Posterior vena cava (tissue), 2 donors: ENCODE data around the gene CDC20. TPM values are rescaled to one million over a fixed set of nuclear protein-coding genes. Genes with fewer than 3 reads are reported as not detected.
A peak's percentile ranks its signal among the peaks of the same experiment; 100 is the strongest.
"Not testable (repeated sequence)": the region's sequence is repeated elsewhere in the genome, so short reads cannot be mapped to it uniquely, and the experiment has no call there.

Experiments
- DNase-seq: peaks from one replicate; pipeline ENCODE4 v3.0.0-alpha.2; 2020; ENCODE audit warnings: low spot score
- intact Hi-C, 2 donors: fragments of 100-400 bp; cut with DNase I; formaldehyde crosslinking; loops; one replicate each; pipeline versions ENCODE4 v1.14.1 to v1.14.2; 2022 to 2023
- total RNA-seq, 2 donors: library from RNA; stranded (reverse); fragmentation: NEBNext Ultra II Directional; extraction: Animal tissue kit (Norgen Biotek cat#: 25700); gene quantifications; one replicate each; pipeline ENCODE4 v1.2.1, GENCODE V29; 2021
- donor health status: DM: yes; HTN: yes; CAD: no.
- donor health status: DM: yes; HTN: yes; CAD: no.

CDC20 gene
- total RNA-seq, 2 donors from 2014 or later: 0.95 to 1.0 TPM

DNA sequence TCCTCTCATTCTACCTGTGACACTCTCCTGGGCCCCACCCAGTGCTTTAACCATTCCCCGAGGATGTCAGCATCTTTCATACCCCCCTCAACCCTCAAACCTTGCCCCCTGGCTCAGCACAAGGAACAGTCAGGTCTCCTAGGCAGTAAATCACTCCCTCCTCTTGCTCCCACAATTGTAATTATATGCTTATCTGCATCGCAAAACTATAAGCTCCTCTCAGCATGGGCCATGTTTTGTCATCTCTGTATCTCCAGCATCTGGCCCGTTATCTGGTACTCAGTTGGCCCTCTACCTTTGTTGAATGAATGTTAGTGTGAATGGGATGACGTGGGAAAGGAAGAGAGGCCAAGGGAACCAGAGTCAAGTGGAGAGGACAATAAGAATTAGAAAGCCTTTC, 11.8 kb downstream of the CDC20 start:
- DNase-seq: no peak
- intact Hi-C loops: no loop called here

DNA sequence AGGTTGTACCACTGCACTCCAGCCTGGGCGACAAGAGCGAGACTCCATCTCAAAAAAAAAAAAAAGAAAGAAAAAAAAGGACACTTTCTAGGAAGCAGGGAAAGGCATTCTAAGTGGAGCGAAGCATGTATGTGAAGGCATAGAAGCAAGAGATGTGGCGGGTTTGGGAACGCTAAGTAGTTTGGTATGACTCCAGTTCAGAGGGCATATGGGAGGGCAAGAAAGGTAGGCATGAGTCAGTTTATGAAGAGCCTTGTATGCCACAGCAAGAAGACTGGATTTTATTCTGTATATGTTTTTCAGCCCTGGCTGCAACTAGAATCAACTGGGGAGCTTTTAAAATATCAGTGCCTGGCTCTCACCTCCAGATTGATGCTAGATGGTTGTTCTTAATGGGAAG, 13.4 kb downstream of the CDC20 start:
- no peak for DNase-seq
- intact Hi-C loops: no loop called here

DNA sequence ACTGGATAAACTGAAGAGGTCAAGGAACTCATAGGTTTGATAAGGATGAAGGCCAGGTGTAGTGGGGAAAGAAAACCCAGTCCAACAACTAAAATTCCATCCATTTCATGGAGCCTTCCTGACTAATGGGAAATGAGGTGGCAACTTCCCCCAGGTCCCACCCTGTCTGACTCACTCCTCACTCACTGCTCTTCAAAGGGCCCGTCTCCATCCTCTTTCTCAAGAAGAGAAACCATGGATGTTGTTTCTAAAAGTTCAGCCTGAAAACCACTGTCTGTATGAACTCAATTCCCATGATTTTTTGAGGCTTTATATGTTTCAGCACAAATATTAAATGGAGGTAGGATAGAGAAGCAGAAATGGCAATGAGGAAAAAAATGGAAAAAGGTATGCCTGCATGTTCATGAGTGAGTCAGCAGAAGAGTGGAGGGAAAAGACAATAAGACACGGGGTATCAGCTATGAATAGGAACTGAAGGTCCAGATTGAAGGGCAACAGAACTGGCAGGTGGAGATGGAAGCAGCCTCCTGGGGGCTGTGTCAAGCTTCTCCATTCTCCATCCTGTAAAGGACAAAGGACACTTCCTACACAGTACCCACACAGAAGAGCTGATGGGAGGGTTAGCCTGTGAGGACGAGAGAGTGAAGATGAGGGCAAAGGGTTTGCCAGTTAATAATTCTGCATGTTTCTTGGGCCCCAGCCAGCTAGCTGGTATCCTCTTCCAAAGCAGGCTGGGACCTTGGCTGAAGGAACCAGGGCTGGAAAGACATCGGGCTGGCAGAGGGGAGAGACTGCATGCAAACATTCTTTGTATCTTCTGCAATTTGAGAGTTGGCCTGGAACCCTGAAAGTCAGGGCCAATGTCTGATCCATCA, 14.5 kb downstream of the CDC20 start:
- intact Hi-C loops: no loop called here
- DNase-seq: no peak

DNA sequence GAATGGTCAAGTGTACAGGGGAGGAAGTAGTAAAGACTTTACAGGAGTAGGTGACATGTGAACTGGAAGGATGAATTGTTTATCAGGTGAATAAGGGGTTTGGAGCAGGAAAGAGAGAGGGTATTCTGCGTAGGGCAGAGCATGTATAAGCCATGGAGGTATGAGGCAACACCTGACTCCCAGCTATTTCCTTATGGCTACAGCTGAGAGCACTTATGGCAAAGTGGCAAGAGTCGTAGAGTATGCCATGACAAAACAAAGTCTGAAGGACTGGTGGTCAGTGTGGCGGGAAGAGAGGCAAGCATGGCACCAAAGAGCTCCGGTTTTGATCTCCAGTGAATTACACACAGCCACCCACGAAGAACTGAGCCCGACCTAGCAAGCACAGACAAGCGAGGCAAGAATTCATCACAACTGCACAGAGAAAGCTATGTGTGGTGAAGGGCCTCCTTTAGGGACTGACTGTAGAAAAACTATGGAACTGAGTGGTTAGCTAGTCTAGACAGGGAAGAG, 18.0 kb downstream of the CDC20 start:
- intact Hi-C loops: no loop called here
- no peak for DNase-seq

DNA sequence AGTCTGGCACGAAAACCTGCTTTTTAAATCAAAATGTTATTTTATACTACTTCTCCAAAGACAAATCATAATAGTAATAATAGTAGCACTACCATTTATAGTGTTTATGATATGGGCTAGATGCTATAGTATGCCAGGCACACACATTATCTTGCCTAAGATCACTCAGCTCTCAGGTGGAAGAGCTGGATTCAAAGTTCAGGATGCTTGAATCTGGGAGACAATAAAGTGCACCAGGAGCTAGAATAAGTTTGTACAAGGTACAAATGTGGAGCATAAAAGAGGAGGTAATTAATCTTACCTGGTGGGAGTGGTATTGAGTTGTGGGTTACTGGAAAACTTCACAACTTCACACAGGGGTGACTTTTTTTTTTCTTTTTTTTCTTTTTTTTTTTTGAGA, 19.1 kb downstream of the CDC20 start:
- DNase-seq: no peak
- intact Hi-C loops: no loop called here

DNA sequence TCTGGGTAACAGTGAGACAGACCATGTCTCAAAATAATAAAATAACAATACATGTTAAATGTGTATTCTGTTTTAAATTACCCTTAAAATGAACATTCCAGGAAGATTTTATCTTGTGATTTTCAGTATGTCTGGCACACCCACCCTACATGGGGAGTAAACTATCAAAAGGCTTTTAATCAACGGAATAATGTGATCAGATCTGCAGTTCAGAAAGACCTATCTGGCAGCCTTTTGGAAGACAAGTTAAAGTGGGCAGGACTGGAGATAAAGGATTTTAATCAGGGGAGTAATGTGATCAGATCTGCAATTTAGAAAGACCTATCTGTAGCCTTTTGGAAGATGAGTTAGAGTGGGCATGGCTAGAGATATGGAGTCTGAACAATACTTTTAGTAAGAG, 20.7 kb downstream of the CDC20 start:
- no peak for DNase-seq
- intact Hi-C loops: no loop called here

DNA sequence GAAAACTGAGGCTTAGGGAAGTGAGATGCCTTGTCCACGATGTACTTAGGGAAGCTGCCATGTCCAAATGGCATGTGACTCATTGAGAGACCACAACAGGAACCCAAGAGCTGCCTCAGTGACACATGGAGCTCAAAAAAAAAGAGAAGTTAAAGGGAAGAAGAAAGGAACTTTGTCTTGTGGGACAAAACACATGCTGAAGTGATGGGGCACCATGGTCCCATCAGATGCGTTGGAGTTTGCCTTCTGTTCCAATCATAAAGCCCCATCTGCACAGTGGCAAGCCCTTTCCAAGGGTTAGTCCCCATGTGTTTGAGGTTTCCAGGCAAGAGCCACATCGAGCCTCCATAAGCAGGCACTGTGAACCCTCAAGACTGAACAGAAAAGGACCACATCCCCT, 22.8 kb downstream of the CDC20 start:
- no peak for DNase-seq
- intact Hi-C loops: no loop called here

DNA sequence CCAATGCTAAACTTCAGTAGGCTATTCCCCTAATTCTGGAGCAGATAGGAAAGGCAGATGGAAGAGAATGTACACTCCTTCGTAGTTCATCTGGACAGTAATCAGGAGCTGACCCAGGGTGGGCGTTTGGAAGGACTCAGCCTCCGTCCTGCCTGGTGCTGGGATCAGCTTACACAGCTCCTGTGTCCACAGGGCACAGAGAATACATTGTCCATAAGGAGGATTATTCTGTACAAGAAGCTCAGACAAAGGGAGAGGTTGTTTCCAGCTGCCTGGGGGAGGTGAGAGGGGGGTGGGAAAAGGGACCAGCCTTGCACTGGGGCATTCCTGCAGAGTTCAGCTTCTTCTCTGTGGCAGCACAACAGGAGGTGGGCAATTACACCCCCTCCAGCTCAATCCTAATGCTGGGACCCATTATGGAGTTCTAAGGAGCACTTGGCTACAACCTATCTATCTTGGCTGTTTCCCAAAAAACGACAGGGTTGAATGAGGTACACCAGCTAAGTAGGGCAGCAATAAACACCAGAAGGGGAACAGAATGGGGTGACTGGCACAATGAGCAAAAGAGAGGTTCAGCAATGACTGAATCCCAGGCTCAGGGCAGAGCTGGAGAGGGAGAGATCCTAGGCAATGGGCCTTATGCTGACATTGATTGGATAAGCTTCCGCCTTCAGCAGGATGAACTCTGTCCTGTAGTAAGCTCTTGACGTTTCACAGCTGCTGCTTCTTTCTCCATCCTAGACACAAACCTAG, 23.4 kb downstream of the CDC20 start:
- intact Hi-C loops: no loop called here
- DNase-seq: no peak

DNA sequence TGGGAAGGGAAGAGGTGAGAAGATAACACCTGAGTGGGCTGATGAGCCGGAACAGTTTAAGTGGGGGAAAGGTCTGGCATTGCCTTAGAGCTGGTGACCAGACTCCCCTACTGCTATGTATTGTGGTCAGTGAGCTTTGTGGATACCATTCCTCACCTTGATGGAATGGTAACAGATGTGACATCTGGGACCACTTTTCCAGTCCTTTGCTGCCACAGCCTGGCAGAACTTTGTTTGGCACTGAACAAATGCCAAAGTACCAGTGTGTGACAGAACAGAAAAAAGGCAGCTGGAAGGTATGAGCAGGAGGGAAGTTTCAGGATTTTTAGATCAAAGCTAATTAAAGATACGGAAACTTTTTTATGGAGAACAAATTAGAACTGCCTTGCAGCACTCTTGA, 24.7 kb downstream of the CDC20 start:
- no peak for DNase-seq
- intact Hi-C loops: no loop called here

DNA sequence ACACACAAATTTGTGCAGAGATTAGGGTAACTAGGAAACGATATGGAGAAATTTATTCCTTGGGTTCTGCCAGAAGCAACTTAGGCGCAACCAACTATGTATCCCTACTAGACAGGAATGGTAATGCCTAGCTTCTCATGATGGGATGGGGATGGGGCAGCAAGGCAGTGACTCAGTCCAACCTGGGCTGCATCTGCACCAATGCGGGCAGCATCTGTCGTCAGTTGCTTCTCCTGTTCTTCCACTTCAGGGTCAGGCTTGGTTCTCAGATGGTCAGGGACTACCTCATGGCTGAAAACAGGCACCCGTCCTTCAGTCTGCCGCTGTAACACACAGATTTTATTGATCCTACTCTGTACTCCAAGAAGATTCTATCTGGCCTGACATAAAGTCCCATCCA, 27.9 kb downstream of the CDC20 start:
- no peak for DNase-seq
- intact Hi-C loops: no loop called here

DNA sequence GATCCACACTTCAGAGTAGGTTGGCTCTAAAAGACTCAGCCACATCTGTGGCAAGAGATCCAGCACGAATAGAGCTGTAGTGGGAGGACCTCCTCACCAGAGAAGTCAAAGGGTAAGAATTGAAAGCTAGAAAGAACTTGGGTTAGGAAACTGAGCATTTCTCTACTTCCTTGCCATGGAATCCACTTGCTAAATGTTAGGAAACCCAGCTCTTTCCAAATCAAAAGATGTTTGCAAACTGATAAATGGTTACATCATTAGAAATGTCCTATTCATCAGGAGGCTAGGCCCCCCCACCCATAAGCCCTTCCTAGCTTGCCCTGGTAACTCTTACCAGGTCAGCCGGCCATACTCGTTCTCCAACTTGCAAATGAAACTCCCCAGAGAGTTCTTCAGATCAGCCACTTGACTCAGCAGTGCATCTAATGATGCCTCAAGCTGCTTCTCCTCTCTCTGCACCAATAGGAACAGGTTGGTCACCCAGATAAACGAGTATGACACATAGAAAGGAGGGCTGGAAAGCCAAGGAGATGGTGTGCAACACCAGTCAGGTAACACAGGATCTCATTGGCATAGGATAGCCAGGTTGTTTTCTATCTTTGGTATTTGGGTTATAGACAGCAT, 29.3 kb downstream of the CDC20 start:
- intact Hi-C loops: no loop called here

DNA sequence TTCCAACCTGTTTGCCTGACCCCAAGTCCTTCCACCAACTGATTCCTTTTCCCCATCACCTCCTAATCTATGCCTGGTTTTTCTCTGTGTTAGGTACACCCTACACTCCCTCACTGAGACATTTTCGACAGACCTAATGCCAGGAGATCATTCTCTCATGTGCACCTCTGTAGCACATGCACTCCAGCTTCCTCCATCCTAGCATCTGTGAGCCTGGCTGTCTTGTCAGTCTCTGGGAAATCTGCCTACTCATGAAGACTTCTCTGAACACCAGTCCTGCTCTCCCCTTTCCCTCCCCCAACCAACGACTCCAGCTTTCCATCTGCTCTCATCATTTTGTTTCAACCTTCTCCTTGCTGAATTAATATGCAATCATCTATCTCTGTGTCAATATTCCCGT, 29.8 kb downstream of the CDC20 start:
- intact Hi-C loops: no loop called here
- DNase-seq: no peak

More for the DNA sequence above, 29.3 kb downstream of the CDC20 start:
- no peak for DNase-seq

DNA sequence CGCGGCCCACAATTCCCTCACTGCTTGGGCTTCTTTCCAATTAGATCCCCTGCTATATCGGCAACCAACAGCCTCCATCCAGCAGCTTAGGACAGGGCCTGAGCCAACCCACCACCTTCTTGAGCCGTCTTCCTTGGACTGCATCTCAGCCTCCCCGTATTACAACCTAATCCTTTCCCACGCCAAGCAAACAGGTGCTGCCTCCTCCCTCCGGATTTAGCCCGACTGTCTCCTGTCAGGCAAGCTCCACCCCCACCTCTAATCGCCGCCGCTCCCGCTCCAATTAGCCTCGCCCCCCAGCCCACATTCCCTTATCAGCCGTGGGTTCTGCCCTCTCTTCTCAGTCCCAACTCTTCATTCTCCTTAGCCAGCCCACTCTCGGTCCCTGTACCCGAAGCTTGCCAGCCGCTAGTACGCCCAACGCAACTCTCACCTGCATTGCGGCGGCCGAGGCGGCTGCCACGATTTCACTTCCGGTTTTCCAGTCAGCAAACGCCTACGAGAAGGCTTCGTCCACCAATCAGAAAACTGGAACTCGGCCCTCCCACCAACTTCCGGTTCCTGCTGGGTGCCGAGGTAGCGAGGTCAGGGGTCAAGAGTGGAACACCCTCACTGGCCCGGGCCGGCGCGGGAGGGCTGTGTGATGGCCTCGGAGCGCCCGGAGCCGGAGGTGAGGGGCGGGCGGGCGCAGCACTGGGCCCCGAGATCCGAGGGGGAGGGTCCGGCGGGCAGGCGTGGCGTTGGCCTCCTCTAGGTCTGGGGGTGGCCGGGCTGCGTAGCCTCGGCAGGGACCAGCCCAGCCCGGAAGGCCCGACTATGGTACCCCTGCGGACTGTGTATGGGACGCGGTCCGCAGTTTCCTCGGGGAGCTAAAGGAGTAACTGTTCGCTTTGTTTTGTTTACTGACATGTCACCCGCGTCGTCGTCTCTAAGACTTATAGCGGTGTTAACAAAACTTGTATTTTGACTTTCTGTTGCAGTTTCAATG, 30.8 kb downstream of the CDC20 start, which contains the start of the genes MED8 and SZT2:
MED8 (minus strand) TSS at position 475 of the 988 bp plus-strand sequence; CDS start at position 439, 36 bp downstream.
SZT2 (plus strand) TSS at position 574 of the 988 bp plus-strand sequence; CDS start at position 644, 70 bp downstream.
- intact Hi-C loops: no loop called here
- DNase-seq: peak; percentile 98

DNA sequence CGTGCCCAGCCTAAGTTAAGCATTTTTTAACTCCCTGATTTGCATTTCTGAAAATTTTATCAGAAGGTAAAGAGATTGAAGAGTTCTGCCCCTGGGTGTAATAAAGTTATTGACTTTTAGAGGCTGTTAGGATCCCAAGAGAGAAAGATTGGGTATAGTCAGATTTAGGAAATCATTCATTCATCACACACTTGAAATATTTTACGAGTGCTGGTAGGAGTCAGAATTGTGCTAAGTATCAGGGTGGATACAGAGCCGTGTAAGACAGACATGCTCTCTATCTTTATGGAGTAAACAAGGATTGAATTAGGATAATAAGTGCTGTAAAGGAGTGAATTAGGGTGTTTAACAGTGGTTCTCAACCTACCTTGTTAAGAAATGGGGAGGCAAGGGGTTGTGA, 33.9 kb downstream of the CDC20 start:
- no peak for DNase-seq
- intact Hi-C loops: no loop called here

DNA sequence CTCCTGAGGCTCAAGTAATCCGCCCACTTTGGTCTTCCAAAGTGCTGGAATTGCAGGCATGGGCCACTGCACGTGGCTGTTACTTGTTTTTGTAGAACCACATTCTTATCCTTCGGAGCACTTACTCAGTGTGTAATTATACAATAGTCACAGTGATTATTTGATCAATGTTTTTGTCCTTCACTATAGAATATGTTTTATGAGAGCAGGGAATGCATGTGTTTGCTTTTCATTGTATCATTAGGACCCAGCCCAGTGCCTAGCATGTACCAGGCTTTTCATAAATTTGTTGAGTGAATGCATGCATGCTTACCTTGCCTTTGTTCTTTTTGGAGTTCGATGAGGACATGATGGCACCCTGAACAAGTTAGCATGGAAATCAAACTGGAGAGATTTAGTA, 36.7 kb downstream of the CDC20 start:
- intact Hi-C loops: no loop called here

DNA sequence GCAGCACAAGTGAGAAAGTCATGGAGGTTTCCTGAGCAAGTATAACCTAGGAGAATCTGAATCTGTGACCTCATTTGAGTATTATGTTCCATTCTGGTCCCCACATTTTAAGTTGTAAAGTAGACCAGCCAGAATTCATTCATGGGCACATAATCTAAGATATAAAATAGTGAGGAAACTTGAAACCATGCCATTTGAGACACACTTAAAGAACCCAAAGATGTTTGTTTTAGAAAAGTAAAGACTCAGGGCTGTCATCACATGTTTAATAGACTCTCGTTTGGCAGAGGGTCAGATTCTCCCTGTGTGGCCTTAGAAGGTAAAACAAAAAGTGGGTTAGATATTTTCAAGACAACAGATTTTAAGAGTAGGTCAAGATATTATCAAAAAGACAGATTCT, 37.3 kb downstream of the CDC20 start:
- DNase-seq: no peak
- intact Hi-C loops: no loop called here

More for the DNA sequence above, 36.7 kb downstream of the CDC20 start:
- DNase-seq: no peak

DNA sequence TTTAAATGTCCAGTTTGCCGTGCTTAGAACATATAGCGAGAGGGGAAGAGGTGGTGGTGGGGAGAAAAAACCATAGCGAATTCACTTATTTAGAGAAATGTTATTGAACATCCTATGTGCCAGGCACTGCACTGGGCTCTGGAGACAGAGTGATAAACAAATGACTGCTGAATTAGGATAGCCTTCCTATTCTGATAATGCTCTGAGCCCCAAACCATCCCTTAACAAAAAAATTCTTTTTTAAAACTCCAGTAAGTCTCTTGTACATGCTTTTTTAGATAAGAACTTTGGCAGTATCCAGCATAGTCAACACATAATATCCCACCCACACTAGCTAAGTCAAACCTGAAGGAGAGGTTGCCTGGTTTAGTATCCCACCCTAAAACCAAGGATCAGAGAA, 39.4 kb downstream of the CDC20 start:
- no peak for DNase-seq

DNA sequence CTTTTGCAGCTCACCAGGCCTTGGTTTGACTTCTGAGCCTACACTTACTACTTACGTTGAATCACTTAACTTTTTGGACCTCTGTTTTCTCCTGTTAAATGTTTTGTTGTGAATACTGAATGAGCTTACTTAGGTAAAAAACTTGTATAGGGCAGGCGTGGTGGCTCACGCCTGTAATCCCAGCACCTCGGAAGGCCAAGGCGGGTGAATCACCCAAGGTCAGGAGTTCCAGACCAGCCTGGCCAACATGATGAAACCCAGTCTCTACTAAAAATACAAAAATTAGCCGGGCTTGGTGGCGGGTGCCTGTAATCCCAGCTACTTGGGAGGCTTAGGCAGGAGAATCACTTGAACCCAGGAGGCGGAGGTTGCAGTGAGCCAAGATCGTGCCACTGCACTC, 41.7 kb downstream of the CDC20 start:
- intact Hi-C loops, DNase-seq: not testable (repeated sequence)

More for the DNA sequence above, 39.4 kb downstream of the CDC20 start:
- intact Hi-C loops: no loop called here
